IPS-NIHi7 (cell line): ENCODE data around the gene TMCC1.
A peak's percentile ranks its signal among the peaks of the same experiment; 100 is the strongest.
"Not testable (repeated sequence)": the region's sequence is repeated elsewhere in the genome, so short reads cannot be mapped to it uniquely, and the experiment has no call there.

Experiments used
- DNase-seq: peaks from one replicate; pipeline ENCODE4 v3.0.0; 2012; ENCODE audit warnings: mixed read lengths; ENCODE audit errors: extremely low spot score

TMCC1 gene

DNA sequence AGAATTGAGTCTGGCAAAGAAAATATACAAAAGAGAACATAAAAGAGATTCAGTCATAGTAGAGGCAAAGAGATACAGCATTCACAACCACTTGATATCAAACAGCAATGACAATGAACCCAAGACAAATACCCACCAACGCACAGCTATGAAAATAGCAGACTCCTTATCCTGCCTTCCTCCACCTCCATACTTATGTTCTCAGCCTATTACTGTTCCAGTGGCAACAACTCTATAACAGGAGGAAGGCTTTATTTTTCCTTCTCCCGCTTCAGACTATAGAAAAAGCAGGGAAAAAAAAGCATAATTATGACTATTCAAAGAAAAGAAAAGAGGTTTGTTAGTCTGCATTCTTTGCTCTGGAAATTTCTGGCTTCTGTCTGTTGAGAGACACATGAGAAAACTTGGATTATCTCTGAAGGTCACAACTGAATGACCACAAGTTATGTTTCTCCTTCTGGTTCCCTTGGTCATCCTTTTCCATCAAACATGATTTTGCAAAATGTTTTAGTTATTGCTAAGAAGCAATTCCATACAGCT lies 205.9 kb downstream of the TMCC1 start:
- no peak for DNase-seq

DNA sequence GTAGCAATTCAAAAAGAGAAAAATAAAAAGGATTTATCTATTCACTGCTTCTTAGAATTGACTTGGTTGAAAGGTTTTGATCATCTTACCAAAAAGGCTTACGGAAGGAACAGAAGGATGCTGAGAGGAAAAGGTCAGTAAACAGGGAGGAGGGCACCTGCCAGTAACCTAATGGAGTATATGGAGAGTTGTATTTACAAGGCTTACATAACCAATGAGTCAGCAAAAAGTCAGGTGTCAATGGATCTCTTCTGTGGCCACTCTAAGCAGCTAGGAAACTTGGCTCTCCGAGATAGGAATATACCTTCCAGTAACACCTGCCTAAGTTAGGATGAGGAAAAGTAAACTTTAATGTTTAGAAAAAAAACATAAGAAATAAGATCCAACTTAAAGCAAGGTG lies 206.6 kb downstream of the TMCC1 start:
- DNase-seq = peak; percentile 19

DNA sequence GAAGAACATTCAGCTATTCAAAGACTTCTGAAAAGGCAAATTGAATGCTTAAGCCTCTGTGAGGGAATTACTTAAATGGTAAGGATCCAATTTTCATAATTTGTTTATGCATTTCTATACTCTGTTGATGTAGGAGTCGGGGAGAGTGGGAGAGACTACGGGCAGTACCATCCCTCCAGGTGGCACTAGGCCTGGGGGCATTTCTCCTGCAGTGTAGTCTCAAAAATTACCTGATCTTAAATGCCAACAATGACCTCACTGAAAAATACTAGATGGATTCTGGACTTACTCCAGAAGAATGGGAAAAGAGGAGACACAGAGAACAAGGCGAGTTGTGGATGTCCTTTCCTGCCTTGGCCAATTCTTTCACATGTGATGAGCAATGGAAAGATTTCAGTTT lies 209.2 kb downstream of the TMCC1 start:
- DNase-seq = no peak

DNA sequence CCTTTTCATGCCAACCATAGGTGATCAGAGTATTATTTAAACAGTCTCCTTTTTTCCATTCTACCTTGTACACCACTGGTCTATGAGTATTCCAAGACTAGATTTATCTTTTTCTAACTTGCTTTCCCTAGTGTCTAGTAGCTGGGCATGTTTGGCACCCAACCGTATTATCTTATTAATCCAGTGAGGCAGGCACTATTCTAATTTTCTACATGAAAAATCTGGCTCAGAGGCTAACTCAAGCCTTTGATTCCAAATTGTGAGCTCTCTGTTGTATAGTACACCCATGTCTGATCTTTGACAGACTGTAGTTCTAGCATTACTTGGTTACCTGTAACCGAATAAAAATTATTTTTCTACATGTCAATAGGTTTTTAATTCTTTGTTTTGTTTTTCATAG lies 210.3 kb downstream of the TMCC1 start:
- no peak for DNase-seq

DNA sequence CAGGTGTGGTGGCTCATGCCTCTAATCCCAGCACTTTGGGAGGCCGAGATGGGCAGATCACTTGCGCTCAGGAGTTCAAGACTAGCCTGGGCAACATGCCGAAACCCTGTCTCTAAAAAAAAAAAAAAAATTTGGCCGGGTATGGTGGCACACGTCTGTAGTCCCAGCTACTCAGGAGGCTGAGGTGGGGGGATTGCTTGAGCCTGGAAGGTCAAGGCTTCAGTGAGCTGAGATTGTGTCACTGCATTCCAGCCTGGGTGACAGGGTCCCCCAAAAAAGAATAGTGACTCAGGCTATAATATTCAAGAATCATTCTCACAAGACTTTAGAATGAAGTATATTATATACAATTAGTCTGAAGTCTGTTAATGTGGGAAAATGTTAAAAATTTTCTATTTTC lies 216.5 kb downstream of the TMCC1 start:
- no peak for DNase-seq

DNA sequence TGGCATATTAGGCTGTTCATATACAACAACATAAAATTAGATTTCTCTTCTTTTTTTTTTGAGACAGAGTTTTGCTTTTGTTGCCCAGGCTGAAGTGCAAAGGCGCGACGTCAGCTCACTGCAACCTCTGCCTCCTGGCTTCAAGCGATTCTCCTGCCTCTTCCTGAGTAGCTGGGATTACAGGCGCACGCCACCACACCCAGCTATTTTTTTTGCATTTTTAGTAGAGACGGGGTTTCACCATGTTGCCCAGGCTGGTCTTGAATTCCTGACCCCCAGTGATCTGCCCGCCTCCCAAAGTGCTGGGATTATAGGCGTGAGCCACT lies 218.8 kb downstream of the TMCC1 start:
- DNase-seq = not testable (repeated sequence)

DNA sequence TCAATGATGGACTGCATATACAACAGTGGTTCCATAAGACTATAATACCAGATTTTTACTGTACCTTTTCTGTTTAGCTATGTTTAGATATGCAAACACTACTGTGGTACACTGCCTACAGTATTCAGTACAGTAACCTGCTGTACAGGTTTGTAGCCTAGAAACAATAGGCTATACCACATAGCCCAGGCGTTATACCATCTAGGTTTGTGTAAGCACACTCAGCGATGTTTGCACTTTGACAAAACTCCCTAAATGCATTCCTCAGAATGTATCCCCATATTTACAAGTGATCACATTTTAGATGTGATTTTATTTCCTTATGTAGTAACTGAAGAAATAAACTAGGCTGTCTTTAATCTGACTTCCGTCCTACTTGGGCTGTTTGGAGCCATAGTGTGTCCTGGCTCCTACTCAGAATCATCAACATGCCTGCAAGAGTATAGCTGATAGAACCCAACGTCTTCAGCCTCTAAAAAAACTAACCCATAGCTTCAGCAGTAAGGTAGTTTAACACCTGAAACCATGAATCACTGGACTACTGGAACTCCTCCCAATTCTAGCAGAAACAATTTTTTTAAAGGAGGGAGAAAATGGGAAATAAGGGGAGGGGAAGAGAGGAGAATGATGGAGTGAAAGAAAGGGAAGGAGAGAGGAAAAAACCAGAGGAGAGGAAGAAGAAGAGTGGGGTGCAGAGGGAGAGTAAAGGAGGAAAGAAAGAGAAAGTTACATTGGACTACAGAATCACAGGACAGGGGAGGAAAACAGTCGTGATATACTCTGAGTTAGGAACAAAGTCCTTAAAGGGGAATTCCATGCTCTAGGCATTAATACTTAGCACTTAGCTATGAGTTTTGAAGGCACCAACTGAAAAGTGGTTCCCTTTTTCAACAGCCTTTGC lies 219.4 kb downstream of the TMCC1 start:
- no peak for DNase-seq

DNA sequence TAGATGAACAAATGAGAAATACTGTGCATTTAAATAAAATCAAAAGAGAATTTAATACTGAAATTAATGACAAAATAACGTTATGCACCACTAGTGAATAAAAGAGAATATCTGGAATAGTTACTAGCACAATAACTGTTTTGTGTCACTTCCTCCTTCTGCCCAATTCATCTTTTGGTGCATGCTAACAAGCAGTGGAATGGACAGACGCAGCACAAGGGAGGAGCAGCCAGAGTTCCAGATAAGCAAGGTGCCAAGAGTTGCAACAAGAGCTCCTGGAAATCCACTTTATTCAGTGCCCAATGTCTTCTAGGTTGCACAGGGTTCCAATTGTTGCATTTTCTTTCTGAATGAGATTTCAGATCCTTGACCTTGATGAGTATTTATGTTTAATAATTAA lies 220.5 kb downstream of the TMCC1 start:
- DNase-seq = no peak

DNA sequence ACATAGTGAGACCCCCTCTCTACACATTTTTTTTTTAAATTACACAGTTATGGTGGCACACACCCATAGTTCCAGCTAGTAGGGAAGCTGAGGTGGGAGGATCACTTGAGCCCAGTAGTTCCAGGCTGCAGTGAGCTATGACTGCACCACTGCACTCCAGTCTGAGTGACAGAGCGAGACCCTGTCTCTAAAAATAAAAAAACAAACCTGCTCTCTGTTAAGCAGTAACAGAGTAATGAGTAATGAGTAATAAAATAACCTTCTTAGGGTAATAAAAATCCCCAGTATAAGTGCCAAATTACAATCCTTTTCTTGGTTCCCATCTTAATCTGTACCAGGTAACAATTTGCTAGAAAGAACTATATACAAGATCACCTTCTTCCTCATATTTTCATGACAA lies 221.1 kb downstream of the TMCC1 start:
- DNase-seq = no peak

DNA sequence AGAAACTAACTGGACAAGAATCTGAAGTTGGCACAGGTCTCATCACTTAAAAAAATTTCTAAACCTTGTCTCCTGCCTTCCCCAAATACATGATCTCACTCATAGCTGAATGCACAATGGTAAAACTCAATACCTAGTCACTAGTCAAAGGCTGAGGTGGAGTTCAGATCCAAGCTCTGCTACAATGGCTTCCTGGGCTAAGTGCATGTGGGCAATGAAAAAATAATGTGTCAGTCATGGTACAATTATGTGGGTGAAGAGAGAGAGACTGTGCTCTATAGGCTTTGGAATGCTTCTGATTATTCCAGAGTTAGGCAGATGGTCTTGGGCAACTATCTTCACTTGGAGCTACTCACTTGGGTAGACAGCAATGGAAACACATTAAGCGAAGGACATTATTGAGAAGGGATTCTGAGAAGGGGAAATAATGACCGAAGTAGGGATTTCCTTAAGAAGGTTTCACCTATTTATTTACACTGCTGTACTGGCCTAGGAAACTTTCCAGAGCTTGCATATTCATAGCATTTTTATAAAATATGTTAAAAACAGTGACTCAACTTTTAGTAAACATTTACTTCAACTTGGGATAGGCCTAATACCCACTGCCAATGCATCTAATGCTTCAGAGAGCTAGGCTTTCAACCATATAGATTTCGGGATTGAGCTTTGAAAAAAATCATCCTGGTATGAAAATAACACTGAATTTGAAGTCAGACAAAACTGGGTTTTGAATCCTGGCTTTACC lies 228.3 kb downstream of the TMCC1 start:
- no peak for DNase-seq

DNA sequence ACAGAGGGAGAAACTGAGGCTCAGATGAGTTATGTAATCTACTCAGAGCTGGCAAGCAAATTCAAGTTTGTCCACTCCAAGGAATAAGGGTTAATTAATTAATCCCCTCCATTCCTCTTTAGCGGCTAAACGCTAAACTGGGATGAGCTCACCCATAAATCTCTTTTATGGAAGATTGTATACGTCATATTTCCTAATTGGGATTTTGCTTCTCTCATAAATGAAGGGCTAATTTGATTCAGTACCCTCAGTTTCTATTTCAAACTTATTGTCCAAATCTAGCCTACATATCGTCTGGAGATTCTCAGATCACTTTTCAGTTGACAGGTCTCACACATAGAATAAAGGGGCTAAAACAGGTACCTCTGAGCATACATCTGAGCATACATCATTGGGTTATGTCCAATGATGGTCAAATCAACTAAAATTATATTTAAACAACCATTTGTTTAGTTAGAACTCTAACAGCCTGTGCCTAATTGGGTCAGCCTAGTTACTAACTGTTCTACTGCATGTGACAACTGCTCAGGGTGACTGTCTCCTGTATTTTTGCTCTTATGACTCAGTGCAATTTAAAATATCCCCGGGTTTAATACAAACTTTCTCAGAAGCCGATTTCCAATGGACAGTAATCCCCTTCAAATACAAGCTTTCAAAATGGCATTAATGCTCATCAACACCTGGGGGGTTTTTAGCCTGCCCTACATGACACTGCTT lies 229.4 kb downstream of the TMCC1 start:
- no peak for DNase-seq

DNA sequence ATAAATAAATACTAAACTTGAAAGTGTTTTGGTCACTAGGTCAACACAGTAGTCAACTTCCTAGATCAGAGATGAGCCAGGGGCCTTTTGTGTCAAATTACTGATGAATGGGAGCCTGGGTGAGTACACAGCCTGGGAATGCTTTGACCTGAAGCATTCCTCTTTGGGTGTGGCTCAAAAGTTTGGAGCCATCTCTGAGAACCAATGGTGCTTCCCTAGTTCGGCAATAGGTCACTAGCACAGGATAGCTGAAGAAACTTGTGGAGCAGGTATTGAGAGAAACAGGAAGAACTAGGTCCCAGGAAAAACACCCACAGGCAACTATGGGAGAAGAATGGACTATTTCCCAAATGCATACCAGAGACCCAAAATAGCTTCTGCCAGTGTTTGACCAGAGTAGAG lies 230.5 kb downstream of the TMCC1 start:
- peak; percentile 26 for DNase-seq

DNA sequence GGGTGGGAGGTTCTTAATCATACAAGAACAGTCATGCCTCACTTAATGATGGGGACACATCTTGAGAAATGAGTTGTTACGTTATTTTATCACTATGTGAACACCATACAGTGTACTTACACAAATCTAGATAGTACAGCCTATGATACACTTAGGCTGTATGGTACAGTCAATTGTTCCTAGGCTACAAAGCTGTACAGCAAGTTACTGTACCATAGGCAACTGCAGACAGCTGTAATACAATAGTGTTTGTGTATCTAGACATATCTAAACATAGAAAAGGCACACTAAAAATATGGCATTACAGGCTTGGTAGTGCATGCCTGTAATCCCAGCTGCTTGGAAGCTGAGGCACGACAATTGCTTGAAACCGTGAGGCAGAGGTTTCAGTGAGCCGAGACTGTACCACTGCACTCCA lies 231.3 kb downstream of the TMCC1 start:
- no peak for DNase-seq

DNA sequence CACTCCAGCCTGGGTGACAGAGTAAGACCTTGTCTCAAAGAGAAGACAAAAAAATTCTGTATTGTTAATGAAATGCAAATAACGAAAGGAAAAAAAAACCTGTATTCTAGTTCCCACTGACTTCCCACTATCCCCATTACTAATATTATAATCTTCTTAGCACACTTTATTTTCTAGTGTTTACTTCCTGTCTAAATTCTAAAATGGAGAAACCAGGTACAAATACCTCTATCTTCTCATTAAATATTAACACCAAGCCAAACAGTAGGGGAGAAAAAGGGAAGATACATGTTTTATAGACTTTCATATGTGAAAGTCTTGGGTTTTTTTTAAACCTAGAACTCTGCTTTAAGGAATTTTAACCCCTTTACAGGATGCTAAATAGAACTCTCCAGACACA lies 231.7 kb downstream of the TMCC1 start:
- no peak for DNase-seq

DNA sequence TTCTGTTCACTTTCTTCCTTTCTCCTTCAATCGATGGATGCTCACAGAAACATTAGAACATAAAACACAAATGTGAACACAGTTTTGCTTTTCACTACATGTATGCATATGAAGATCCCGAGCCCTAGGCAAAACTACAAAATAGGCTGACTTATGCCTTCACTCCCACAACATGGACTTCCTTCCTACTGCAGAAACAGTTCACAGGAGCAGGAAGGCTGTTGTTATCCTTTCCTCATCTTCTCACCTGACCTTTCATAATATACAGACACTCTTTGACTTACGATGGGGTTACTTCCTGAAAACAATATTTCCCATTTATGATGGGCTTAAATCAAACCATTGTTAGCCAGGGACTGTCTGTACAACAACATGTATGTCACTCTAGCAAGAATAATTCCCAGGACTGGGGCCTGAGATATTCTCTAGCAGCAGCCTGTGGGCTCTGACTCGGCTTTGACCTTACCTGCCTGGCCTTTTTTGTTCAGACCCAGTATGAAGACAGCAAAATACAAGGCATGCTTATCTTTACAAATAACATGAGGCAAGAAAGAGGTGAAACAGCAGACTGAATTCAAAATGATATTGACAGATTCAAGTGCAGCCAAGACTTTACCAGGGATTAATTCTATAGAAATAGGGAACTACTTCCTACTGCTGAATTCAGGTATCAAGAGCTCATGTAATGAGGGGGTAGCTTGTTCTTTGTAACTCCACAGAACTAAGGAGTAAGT lies 235.2 kb downstream of the TMCC1 start:
- DNase-seq = no peak

DNA sequence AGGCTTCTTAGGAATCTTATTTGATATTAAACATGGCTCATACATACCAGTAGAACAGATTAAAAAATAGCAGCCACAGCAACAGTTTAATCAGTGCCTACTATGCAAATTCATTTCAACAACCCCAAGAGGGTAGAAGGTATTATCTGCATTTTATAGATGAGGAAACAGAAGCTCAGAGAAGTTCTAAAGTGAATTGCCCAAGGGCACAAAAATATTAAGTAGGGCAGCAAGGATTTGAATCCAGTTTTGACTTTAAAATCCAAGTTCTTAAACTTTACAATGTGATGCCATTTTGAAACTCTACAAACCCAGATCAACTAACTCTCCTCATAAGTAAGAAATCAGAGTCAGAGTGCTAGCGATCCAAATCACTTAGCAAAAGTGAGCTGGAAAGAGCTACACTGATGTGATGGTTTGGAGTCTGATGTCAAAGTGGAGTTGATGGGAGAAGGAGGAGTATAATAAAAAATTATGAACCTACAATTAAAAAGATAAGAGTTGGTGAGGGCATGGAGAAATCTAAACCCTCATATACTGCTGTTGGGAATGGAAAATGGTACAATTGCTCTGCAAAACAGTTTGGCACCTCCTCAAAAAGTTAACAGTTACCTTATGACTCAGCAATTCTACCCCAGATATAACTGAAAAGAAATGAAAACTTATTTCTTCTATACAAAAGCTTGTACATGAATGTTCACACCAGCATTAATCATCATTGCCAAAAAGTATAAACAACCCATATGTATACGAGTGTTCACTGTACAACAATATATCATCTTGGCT lies 236.1 kb downstream of the TMCC1 start:
- DNase-seq = no peak

DNA sequence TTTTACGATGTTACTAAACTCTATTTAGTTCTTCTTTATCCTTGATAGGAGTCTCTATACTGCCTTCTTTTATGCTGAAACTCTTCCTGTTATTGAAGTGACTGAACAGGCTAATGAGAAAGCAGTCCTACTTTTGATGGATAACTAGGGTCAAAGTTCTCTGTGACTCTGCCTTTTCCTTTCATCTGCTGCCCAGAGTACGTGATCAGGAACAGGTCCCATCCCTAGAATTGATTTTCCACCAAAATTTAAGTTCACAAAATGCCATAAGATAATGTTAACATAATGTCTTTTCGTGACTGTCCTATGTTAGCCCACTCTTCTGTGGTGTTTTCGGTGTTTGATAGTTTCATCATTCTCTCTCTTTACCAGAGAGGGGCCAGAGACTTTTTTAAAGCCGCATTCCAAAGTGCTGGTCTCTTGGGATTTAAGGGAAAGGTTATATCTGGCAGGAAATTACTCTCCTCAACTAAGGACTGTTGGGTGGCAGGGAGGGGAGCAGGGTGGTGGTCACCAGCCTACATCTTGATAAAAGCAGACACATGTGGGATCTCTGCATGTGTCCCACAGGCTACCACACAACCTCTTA lies 236.8 kb downstream of the TMCC1 start:
- DNase-seq = no peak

DNA sequence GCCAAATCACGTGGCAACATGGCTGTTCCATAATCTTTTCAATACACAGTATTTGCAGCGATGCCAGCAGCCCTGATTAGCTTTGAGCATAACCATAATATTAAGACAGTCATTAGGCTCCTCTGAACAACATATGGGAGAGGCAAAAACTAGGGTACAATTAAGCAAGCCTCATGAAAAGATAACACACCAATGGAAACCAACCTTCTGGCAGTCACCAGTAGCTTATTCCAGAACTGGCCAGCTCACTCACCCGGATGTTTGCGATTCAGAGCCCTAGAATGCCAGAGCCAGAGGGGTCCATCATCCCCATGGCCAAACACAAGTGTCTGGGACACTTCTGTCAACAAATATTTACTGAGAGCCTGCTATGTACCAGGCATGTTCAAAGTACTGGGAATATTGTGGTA lies 238.2 kb downstream of the TMCC1 start:
- no peak for DNase-seq

DNA sequence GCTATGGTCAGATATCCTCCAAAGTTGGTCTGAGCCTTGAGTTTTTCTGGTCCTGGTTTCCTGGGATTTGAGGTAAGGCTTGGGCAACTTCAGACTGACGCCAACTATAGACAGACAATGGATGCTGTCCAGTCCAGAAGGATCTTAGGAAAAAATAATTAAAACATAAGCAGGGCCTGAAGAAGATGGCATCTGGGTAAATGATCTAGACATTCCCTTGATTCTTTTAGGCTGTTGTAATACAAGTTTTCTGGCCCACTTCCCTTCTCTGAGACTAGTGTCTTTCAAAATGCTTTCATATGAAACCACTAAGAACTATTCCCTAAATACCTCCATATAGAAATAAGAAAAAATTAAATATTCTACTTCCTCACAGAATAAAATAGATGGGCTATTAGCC lies 239.4 kb downstream of the TMCC1 start:
- DNase-seq = no peak

DNA sequence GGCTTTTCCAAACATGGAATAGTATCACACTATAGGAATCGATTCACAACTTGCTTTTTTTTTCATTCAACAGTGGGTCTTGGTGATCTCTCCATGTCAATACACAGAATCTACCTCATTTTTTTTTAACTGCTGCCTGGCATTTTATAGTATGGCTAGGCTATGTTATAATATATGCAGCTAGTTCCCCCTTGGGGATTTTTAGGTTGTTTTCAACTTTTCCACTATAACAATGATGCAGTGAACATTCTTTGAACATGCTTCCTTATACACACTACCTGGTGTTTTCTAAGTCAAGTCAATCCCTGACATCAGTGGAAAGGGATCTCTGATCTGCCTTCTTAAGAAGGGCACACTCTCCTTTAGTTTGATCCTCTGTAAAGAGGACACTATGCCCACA lies 240.5 kb downstream of the TMCC1 start:
- DNase-seq = no peak
